GM20431 (cell line): Measurements from ENCODE around the gene PRX.

ENCODE experiments used
- in situ Hi-C: fragments of 300-500 bp; cut with MseI, MboI; formaldehyde crosslinking; loops from one replicate; pipeline ENCODE4 v1.15.0; 2020; ENCODE audit warnings: low sequenced_read_pairs; ENCODE audit not compliant: unreplicated experiment

The PRX gene

DNA sequence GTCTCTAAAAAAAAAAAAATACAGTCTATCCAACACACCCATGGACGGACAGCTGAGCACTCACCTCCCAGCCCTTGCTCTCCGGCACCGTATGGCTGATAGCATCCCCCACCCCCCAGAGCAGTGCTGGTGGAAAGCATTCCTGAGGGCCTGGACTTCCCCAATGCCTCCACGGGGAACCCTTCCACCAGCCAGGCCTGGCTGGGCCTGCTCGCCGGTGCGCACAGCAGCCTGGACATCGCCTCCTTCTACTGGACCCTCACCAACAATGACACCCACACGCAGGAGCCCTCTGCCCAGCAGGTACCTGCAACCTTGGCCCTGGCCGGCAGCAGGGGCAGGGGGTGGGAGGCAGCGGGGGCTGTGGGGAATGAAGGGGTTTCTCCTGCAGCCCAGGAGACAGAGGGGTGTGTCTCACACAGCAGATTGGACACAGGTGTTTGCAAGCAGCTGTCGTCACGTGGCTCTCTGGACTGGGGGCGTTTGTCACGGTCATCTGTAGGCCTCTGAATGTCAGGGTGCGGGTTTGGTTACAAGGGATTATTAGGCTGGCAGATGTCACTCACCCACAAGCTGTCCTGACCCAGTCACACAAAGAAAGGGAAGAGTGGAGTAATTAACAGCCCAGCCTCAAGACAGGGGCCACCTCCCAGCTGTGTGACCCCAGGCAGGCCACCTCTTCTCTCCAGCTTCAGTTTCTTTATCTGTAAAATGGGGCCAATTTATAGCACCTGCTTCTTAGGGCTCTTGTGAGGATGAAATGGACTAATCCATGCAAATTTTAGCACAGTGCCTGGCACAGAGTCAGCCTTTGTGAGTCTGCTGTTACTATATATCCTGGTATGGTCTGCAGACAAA, 45.4 kb downstream of the PRX start:
- in situ Hi-C loops = no loop called here

DNA sequence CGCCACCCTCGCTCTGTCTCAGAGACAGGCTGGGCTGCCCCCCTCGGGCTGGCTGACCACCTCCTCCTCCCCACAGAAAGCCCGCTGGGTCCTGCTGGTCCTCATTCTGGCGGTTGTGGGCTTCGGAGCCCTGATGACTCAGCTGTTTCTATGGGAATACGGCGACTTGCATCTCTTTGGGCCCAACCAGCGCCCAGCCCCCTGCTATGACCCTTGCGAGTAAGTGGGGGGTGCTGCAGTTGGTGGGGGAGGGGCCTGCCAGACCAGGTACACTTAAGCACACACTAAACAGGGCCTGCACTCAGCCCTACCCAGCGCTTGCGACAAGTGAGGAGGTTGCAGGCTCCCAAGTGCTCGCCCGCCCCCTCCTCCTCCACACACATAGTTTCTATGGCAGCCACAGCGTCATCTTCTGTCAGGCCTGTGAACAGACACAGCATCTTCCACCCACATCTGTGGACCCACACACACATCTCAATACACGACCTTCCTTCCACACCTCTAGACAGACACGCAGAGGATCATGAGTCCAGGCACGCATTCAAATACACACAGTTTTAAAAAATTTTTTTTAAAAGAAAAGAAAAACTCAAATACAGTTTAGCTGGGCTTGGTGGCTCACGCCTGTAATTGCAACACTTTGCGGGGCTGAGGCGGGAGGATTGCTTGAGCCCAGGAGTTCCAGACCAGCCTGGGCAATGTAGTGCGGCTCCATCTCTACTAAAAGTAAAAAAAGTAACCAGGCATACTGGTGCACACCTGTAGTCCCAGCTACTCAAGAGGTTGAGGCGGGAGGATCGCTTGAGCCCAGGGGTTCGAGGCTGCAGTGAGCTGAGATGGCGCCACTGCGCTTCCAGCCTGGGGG, 46.2 kb downstream of the PRX start:
- in situ Hi-C loops = no loop called here

GRCh38 chr19:40365613-40366401, 47.4 kb downstream of the PRX start:
- in situ Hi-C loops = no loop called here

DNA sequence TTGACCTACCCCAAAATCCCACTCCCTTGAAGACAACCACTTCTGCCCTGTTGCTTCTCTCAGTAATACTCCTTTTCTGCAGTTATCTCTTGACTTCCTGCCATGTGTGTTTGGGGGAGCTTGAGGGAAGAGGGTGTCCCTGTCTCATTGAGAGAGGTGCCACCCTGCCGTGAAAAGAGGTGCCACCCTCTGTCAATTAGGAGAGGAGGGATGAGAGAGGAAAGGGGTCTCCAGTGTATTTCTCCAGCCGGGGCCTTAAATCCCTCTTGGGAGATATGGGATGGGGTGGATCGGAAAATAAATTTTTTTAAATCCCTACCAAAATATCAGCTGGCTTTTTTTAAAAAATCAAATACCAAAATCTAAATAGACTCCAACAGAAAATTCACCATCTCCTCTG, 48.2 kb downstream of the PRX start:
- in situ Hi-C loops = no loop called here

GRCh38 chr19:40363069-40363468, 50.1 kb downstream of the PRX start:
- in situ Hi-C loops = no loop called here

GRCh38 chr19:40362160-40362559, 51.0 kb downstream of the PRX start:
- in situ Hi-C loops = no loop called here

GRCh38 chr19:40360708-40361241, 52.4 kb downstream of the PRX start:
- in situ Hi-C loops = no loop called here

GRCh38 chr19:40360020-40360707, 53.0 kb downstream of the PRX start:
- in situ Hi-C loops = no loop called here

GRCh38 chr19:40358773-40359172, 54.4 kb downstream of the PRX start:
- in situ Hi-C loops = no loop called here

DNA sequence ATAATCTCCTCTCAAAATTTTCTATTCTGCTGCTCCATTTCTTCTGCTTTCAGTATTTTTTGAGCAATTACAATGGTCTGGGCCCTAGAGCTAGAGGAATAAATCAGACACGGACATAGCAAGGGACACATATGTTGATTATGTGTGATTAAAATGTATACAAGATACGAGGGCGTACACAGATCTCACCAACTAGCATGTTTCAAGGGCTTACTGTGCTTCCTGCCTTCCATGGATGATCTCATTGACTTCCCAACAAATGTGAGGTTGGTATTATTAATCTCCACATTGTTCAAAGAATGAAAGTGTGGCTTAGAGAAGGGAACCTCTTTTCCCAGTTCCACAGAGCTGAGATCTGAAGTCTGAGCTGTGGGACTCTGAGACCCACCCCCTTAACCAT, 55.5 kb downstream of the PRX start:
- in situ Hi-C loops = no loop called here

GRCh38 chr19:40356681-40357595, 56.2 kb downstream of the PRX start:
- in situ Hi-C loops = no loop called here

DNA sequence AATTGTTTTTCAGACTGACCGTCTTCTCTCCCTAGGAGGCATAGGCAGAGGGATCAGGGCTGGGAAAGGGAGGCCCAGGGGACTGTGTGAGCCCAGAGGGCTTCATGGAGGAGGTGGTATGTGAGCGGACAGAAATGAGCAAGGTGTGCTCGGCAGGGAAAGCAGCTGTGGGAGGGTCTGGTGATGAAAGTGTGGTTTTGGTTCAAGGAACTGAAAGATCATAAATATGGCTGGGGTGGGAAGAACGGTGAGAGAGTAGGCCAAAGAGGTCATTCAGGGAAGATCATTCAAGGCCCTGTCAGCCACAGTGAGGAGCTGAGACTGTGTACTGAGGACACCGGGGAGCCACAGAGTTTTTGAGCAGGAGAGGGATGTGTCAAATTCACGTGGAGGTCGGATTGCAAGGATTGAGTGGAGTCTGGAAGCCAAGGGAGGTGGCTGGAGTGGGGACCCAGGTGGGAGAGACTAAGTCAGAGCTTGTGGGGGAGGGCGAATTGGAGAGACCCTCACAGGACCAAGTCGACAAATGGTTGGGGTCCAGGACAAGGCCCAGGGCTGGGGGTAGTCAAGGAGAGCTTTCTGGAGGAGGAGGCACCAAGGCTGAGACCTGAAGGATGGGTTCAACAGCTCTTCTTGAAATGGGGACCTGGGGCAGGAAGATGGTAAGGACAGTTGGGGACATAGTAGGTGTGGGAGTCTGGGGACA, 57.0 kb downstream of the PRX start:
- in situ Hi-C loops = no loop called here

DNA sequence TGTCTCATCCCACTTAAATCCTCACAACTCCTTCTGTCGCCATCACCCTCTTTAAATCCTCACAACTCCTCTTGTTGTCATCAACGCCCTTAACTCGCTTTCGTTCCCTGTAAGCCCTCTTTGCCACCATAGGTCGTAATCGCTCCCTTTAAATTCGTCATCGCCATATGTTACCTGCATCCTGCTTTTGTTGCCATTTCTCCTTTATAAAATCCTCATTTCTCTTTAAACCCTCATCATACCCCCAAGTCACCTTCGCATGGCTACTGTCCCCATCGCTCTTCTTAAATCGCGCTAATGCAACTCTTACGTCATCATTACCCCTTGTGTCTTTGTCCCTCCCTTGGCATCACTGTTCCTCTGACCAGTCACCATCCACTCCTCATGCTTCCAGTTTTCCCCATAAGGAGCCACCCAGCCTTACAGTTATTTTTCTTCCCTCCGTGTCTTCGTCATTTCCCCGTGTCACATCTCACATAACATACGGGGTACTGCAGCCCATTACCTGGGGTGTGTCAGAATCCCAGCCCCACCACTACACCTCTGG, 64.1 kb downstream of the PRX start:
- in situ Hi-C loops = no loop called here

DNA sequence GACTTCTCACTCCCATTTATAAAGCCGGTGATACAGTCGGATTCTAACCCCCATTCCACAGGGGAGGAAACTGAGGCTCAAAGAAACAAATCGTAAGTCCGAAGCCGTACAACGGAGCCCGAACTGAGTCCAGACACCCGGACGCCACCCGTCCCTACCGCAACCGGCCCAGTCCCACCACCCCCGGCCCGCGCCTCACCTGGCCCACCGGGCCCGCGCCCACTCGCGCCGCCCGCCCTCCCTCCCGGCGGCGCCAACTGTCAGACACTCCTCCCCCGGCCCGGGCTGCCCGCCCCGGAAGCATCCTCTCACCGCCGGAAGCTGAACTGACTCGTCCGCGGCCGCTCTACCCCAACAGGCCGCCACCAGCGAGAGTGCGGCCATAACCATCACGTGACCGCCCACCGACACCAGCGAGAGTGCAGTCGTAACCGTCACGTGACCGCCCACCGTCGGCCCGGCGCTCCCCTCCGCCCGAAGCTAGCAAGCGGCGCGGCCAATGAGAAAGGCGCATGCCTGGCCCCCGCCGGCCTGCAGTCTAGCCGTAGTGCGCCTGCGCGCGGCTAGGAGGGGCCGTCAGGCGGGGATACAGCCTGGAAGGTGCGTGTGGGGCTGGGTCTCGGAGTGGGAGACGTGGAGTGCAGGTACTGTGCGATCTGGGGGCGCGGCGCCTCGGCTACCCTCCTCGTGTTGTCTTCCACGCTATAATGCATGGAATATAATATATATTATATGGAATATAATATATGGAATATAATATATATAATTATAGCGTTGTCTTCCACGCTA, 64.9 kb downstream of the PRX start, which contains the start of the genes C19orf47 and PLD3:
C19orf47 (minus strand) TSS at position 273 of the 789 bp plus-strand sequence. CDS start 6,540 bp downstream, outside the sequence.
PLD3 (plus strand) TSS at position 571 of the 789 bp plus-strand sequence. CDS start 17,789 bp downstream, outside the sequence.
- in situ Hi-C loops = no loop called here

DNA sequence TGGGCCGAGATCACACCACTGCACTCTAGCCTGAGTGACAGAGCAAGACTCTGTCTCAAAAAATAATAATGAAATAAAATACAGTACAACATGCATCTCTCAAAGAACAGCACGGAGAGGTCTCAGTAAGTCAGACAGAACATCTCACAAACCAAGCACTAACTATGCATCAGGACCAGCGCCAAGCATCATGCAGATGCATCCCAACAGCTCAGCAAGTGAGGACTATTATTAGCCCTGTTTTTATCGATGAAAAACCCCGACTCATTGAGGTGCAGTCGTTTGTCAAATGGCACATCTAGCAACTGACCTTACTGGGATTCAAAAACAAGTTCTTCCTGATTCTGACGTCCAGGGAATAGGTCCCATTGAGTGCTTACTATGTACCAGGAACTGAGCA, 68.8 kb downstream of the PRX start:
- in situ Hi-C loops = no loop called here
